NCI-H146 treated with DMSO at 0.1 percent for 48 hours (cell line): ENCODE measurements around the gene LIPG.
"Not testable (repeated sequence)": the region's sequence is repeated elsewhere in the genome, so short reads cannot be mapped to it uniquely, and the experiment has no call there.

ENCODE experiments used
- DNase-seq: peaks from one replicate; lab custom pipeline; 2025; ENCODE audit not compliant: unreplicated experiment; lab: John Stamatoyannopoulos, UW

The LIPG gene

GRCh38 chr18:49572611-49573345 lies 10.9 kb downstream of the LIPG start:
- DNase-seq, result no peak

- DNase-seq, result no peak
Measured at GRCh38 chr18:49573835-49574234, 12.0 kb downstream of the LIPG start.

- not testable (repeated sequence) for DNase-seq
Measured at GRCh38 chr18:49579041-49579440, 17.2 kb downstream of the LIPG start.

GRCh38 chr18:49579583-49579982 lies 17.7 kb downstream of the LIPG start:
- not testable (repeated sequence) for DNase-seq

- DNase-seq, result no peak
Measured at GRCh38 chr18:49580279-49580678, 18.4 kb downstream of the LIPG start.

- DNase-seq, result no peak
Measured at GRCh38 chr18:49581371-49581770, 19.5 kb downstream of the LIPG start.

- DNase-seq, result no peak
Measured at GRCh38 chr18:49582579-49582978, 20.7 kb downstream of the LIPG start.

- DNase-seq, result no peak
Measured at GRCh38 chr18:49584394-49584793, 22.5 kb downstream of the LIPG start.

GRCh38 chr18:49584951-49585350 lies 23.1 kb downstream of the LIPG start:
- not testable (repeated sequence) for DNase-seq

GRCh38 chr18:49585781-49586663 lies 24.2 kb downstream of the LIPG start:
- peak; percentile 57 for DNase-seq

GRCh38 chr18:49588171-49588570 lies 26.3 kb downstream of the LIPG start:
- DNase-seq, result no peak

- no peak for DNase-seq
Measured at GRCh38 chr18:49588971-49589370, 27.1 kb downstream of the LIPG start.

- no peak for DNase-seq
Measured at GRCh38 chr18:49590608-49591007, 28.8 kb downstream of the LIPG start.

- DNase-seq, result peak; percentile 55
Measured at GRCh38 chr18:49591271-49591670, 29.4 kb downstream of the LIPG start.

- DNase-seq, result no peak
Measured at GRCh38 chr18:49591775-49592174, 29.9 kb downstream of the LIPG start.

GRCh38 chr18:49596687-49597086 lies 34.8 kb downstream of the LIPG start:
- DNase-seq, result peak; percentile 77

GRCh38 chr18:49597157-49597931 lies 35.5 kb downstream of the LIPG start:
- peak; percentile 100 for DNase-seq

GRCh38 chr18:49601211-49601610 lies 39.4 kb downstream of the LIPG start:
- DNase-seq, result no peak

- DNase-seq, result peak; percentile 37
Measured at GRCh38 chr18:49608366-49609255, 46.8 kb downstream of the LIPG start.

GRCh38 chr18:49609256-49610021 lies 47.6 kb downstream of the LIPG start:
- DNase-seq, result no peak
